H1 (cell line): ENCODE results near the gene CUX1. TPM values are rescaled to one million over a fixed set of nuclear protein-coding genes. Genes with fewer than 3 reads are reported as not detected.

Experiments
- CHD7 ChIP-seq: fragments of 300-600 bp; sonication (generic); IDR thresholded peaks from 2 replicates; pipeline ENCODE4 v1.7.1; 2012; ENCODE audit warnings: low read length, moderate library complexity, mild to moderate bottlenecking, inconsistent platforms; ENCODE audit not compliant: insufficient replicate concordance
- KDM1A ChIP-seq: fragments of 200-600, 300-600 bp; sonication (generic); IDR thresholded peaks from 2 replicates; pipeline ENCODE4 v1.7.1; 2016; ENCODE audit warnings: mild to moderate bottlenecking, low read length, borderline replicate concordance
- MAFK ChIP-seq: IDR thresholded peaks from 2 replicates; pipeline ENCODE4 v1.6.1; 2012; ENCODE audit warnings: low read depth, mild to moderate bottlenecking, improper control_type of control experiment, low read length
- POLR2AphosphoS5 ChIP-seq: IDR thresholded peaks from 2 replicates; pipeline ENCODE4 v1.6.1; 2011; ENCODE audit warnings: low read depth, low read length
- RFX5 ChIP-seq: IDR thresholded peaks from 2 replicates; pipeline ENCODE4 v1.6.1; 2011; ENCODE audit warnings: low read depth, low read length, improper control_type of control experiment, borderline replicate concordance
- SAP30 ChIP-seq: fragments of 300-600 bp; sonication (generic); IDR thresholded peaks from 2 replicates; pipeline ENCODE4 v1.7.1; 2012; ENCODE audit warnings: low read length, moderate library complexity, mild to moderate bottlenecking, inconsistent platforms; ENCODE audit not compliant: insufficient read depth, insufficient replicate concordance
- SIRT6 ChIP-seq: IDR thresholded peaks from one replicate; pipeline ENCODE4 v1.7.1; 2012; ENCODE audit warnings: low read length, inconsistent platforms
- SP2 ChIP-seq: IDR thresholded peaks from 2 replicates; pipeline ENCODE4 v1.6.1; 2012; ENCODE audit warnings: mild to moderate bottlenecking, low read length, inconsistent platforms
- SRF ChIP-seq: IDR thresholded peaks from 2 replicates; pipeline ENCODE4 v1.6.1; 2011; ENCODE audit warnings: mild to moderate bottlenecking, low read depth, low read length, moderate library complexity
- TAF1 ChIP-seq: IDR thresholded peaks from 2 replicates; pipeline ENCODE4 v1.6.1; 2011; ENCODE audit warnings: mild to moderate bottlenecking, low read depth, low read length
- TEAD4 ChIP-seq: IDR thresholded peaks from 2 replicates; pipeline ENCODE4 v1.6.1; 2012; ENCODE audit warnings: low read depth, low read length, inconsistent platforms, mixed read lengths
- polyA plus RNA-seq, 7 experiments: library from polyadenylated mRNA; depleted of rRNA in 3 of 7; stranded (reverse) in 5 of 7; unstranded in 2 of 7; fragments of >200 nt in 5 of 7; fragments of 200-250 nt in 2 of 7; gene quantifications; 1 replicate in 5 of 7; 2 replicates in 1 of 7; 4 replicates in 1 of 7; pipeline versions ENCODE4 v1.2.1 to v1.2.3, GENCODE V29; 2011 to 2013; ENCODE audit warnings: missing spikeins in 2 of 7, mixed read lengths in 2 of 7
- total RNA-seq: library from RNA; stranded (reverse); fragmentation: NEBNext Ultra II Directional; extraction: Animal tissue kit (Norgen Biotek cat#: 25700); gene quantifications from 2 replicates; pipeline ENCODE4 v1.2.1, GENCODE V29; 2021

Gene CUX1
- total and polyA plus RNA-seq, 2 of the 8 experiments (the other 6 are each of a cell fraction or from before 2014, with no cell fraction given): 21.6 to 65.9 TPM

- no peak for TF ChIP-seq CHD7
- TF ChIP-seq RFX5: no peak
- no peak for TF ChIP-seq SIRT6
- TF ChIP-seq TEAD4: no peak
- no peak for TF ChIP-seq POLR2AphosphoS5
- no peak for TF ChIP-seq KDM1A
- no peak for TF ChIP-seq SP2
- no peak for TF ChIP-seq MAFK
- TF ChIP-seq SRF: no peak
- TF ChIP-seq TAF1: no peak
- no peak for TF ChIP-seq SAP30
Measured at GRCh38 chr7:102253973-102254370, 436.5 kb downstream of the CUX1 start (continued).
